SIG-M5 treated with dmso at 0.1 percent for 504 hours (cell line): ENCODE measurements around the gene MAP4K1.

Experiments used
- DNase-seq: peaks from one replicate; lab custom pipeline; 2025; ENCODE audit not compliant: unreplicated experiment; lab: John Stamatoyannopoulos, UW

MAP4K1 gene

GRCh38 chr19:38617764-38618589 lies at the start of gene MAP4K1:
Gene MAP4K1 (minus strand): TSS chr19:38617953. CDS start chr19:38617895, 58 bp downstream.
- DNase-seq = peak; percentile 59

- no peak for DNase-seq
These were observed 49.1 kb upstream of the MAP4K1 start for GRCh38 chr19:38666663-38667511.

GRCh38 chr19:38665950-38666662 lies 48.4 kb upstream of the MAP4K1 start:
- no peak for DNase-seq

GRCh38 chr19:38665219-38665931 lies 47.6 kb upstream of the MAP4K1 start:
- no peak for DNase-seq

GRCh38 chr19:38664503-38665211 lies 46.9 kb upstream of the MAP4K1 start:
- DNase-seq = peak; percentile 81

GRCh38 chr19:38663957-38664502 lies 46.3 kb upstream of the MAP4K1 start:
- DNase-seq = no peak

- DNase-seq = no peak
These were observed 45.5 kb upstream of the MAP4K1 start for GRCh38 chr19:38663156-38663651.

GRCh38 chr19:38662537-38663155 lies 44.9 kb upstream of the MAP4K1 start:
- DNase-seq = no peak

- peak; percentile 64 for DNase-seq
These were observed 44.2 kb upstream of the MAP4K1 start for GRCh38 chr19:38661996-38662395.

GRCh38 chr19:38661136-38661535 lies 43.4 kb upstream of the MAP4K1 start:
- no peak for DNase-seq

GRCh38 chr19:38660724-38661123 lies 43.0 kb upstream of the MAP4K1 start:
- DNase-seq = no peak

- peak; percentile 69 for DNase-seq
These were observed 40.9 kb upstream of the MAP4K1 start for GRCh38 chr19:38658462-38659306.

- DNase-seq = no peak
These were observed 40.0 kb upstream of the MAP4K1 start for GRCh38 chr19:38657633-38658222.

- DNase-seq = peak; percentile 59
These were observed 38.6 kb upstream of the MAP4K1 start for GRCh38 chr19:38656171-38656981.

GRCh38 chr19:38655148-38655824 lies 37.5 kb upstream of the MAP4K1 start:
- DNase-seq = no peak

- no peak for DNase-seq
These were observed 36.9 kb upstream of the MAP4K1 start for GRCh38 chr19:38654628-38655055.
